HepG2 (cell line): ENCODE measurements around the gene PDILT. TPM values are rescaled to one million over a fixed set of nuclear protein-coding genes. Genes with fewer than 3 reads are reported as not detected.

Experiments
- AHDC1 ChIP-seq: sonication (generic); formaldehyde crosslinking; IDR thresholded peaks from 2 replicates; pipeline ENCODE4 v1.5.1; 2020; ENCODE audit warnings: mild to moderate bottlenecking, missing genetic modification reagents, borderline replicate concordance
- AHR ChIP-seq: IDR thresholded peaks from 2 replicates; pipeline ENCODE4 v1.6.1; 2018; ENCODE audit warnings: missing genetic modification reagents, missing compliant biosample characterization
- AKAP8 ChIP-seq: sonication (generic); formaldehyde crosslinking; IDR thresholded peaks from 2 replicates; pipeline ENCODE4 v1.5.1; 2020; ENCODE audit warnings: mild to moderate bottlenecking, missing genetic modification reagents
- BCLAF1 ChIP-seq: fragments of 450-650 bp; IDR thresholded peaks from 2 replicates; pipeline ENCODE4 v1.6.1; 2017; ENCODE audit warnings: mild to moderate bottlenecking
- CC2D1A ChIP-seq: sonication (generic); formaldehyde crosslinking; IDR thresholded peaks from 2 replicates; pipeline ENCODE4 v1.8.1; 2023; ENCODE audit warnings: mild to moderate bottlenecking, missing genetic modification reagents
- FUBP1 ChIP-seq: sonication (generic); formaldehyde crosslinking; IDR thresholded peaks from 2 replicates; pipeline ENCODE4 v1.5.1; 2020; ENCODE audit warnings: missing genetic modification reagents, mild to moderate bottlenecking, borderline replicate concordance
- GZF1 ChIP-seq: sonication (generic); formaldehyde crosslinking; IDR thresholded peaks from 2 replicates; pipeline ENCODE4 v1.5.1; 2020; ENCODE audit warnings: mild to moderate bottlenecking, missing genetic modification reagents
- JDP2 ChIP-seq: sonication (generic); formaldehyde crosslinking; IDR thresholded peaks from 2 replicates; pipeline ENCODE4 v1.8.1; 2022; ENCODE audit warnings: missing genetic modification reagents, borderline replicate concordance
- JUND ChIP-seq: sonication (generic); formaldehyde crosslinking; IDR thresholded peaks from 2 replicates; pipeline ENCODE4 v1.8.0; 2022; ENCODE audit warnings: mild to moderate bottlenecking, missing genetic modification reagents
- KAT8 ChIP-seq: IDR thresholded peaks from 2 replicates; pipeline ENCODE4 v1.6.1; 2016; ENCODE audit warnings: missing genetic modification reagents, missing compliant biosample characterization
- MLX ChIP-seq: IDR thresholded peaks from 2 replicates; pipeline ENCODE4 v1.6.1; 2016
- NFYB ChIP-seq: sonication (generic); formaldehyde crosslinking; IDR thresholded peaks from 2 replicates; pipeline ENCODE4 v1.4.0; 2020; ENCODE audit warnings: missing genetic modification reagents
- RXRA ChIP-seq: sonication (generic); formaldehyde crosslinking; IDR thresholded peaks from 2 replicates; pipeline ENCODE4 v1.5.1; 2020; ENCODE audit warnings: missing genetic modification reagents
- TBX3 ChIP-seq: fragments of 450-650 bp; IDR thresholded peaks from 2 replicates; pipeline ENCODE4 v1.6.1; 2017; ENCODE audit warnings: antibody characterized with exemption, mild to moderate bottlenecking, inconsistent platforms, borderline replicate concordance
- ZNF17 ChIP-seq: sonication (generic); formaldehyde crosslinking; IDR thresholded peaks from 2 replicates; pipeline ENCODE4 v1.5.0; 2020; ENCODE audit warnings: mild to moderate bottlenecking, missing genetic modification reagents
- ZNF597 ChIP-seq: sonication (generic); formaldehyde crosslinking; IDR thresholded peaks from 2 replicates; pipeline ENCODE4 v1.5.0; 2020; ENCODE audit warnings: missing genetic modification reagents
- ZNF674 ChIP-seq: sonication (generic); formaldehyde crosslinking; IDR thresholded peaks from 2 replicates; pipeline ENCODE4 v1.5.0; 2020; ENCODE audit warnings: low read depth, mild to moderate bottlenecking, missing genetic modification reagents
- polyA plus RNA-seq, 8 experiments: library from polyadenylated mRNA; depleted of rRNA in 3 of 8; stranded (reverse) in 7 of 8; unstranded in 1 of 8; fragments of >200 nt; fragmentation: Illumina TruSeq in 4 of 8; extraction: Trizol in 4 of 8; gene quantifications; 2 replicates each; pipeline versions ENCODE4 v1.2.1 to v1.2.3, GENCODE V29; 2011 to 2016; ENCODE audit warnings: low read depth in 4 of 8, missing spikeins in 1 of 8, mixed read lengths in 1 of 8; ENCODE audit not compliant: insufficient read depth in 1 of 8
- total RNA-seq, 5 experiments: library from RNA; depleted of rRNA; stranded (reverse); fragments of >200 nt; fragmentation: Illumina TruSeq; extraction: Trizol; gene quantifications; 2 replicates each; pipeline ENCODE4 v1.2.3, GENCODE V29; 2016; ENCODE audit warnings: low read depth in 1 of 5

The PDILT gene
- total and polyA plus RNA-seq, 2 of the 13 experiments (the other 11 are each of a cell fraction or from before 2014, with no cell fraction given) = not detected

- TF ChIP-seq AHDC1 = 0 out of 2 replicates have a peak, but pooled peaks have one; percentile 90
- TF ChIP-seq BCLAF1 = no peak
- TF ChIP-seq ZNF17 (CRISPR knock-in tag) = no peak
- TF ChIP-seq FUBP1 (CRISPR knock-in tag) = no peak
- no peak for TF ChIP-seq ZNF674 (CRISPR knock-in tag)
- peak; percentile 55; the same call in 1 of the 2 replicates for TF ChIP-seq KAT8
- no peak for TF ChIP-seq CC2D1A (CRISPR knock-in tag)
- TF ChIP-seq GZF1 (CRISPR knock-in tag) = no peak
- peak; percentile 44; the same call in 1 of the 2 replicates for TF ChIP-seq TBX3
- no peak for TF ChIP-seq ZNF597 (CRISPR knock-in tag)
- TF ChIP-seq AHR (CRISPR knock-in tag) = no peak
- no peak for TF ChIP-seq JDP2 (CRISPR knock-in tag)
- TF ChIP-seq AKAP8 = no peak
- TF ChIP-seq RXRA = peak; percentile 37; the same call in 1 of the 2 replicates
- TF ChIP-seq JUND (CRISPR knock-in tag) = peak; percentile 45; the same call in 1 of the 2 replicates
- TF ChIP-seq MLX (CRISPR knock-in tag) = peak; percentile 94
- no peak for TF ChIP-seq NFYB (CRISPR knock-in tag)
Measured at GRCh38 chr16:20424129-20424866, 19.8 kb upstream of the PDILT start (continued).
